A673 (cell line): ENCODE measurements around the gene LRRK1. TPM values are rescaled to one million over a fixed set of nuclear protein-coding genes. Genes with fewer than 3 reads are reported as not detected.

Source experiments
- BruUV-seq: library from RNA; stranded (reverse); fragments of 400-500 nt; replicated peaks from 2 replicates; lab custom pipeline; 2021; lab: Mats Ljungman, UMichigan
- CTCF ChIA-PET: fragments of 300-600 bp; sonication (Branson Sonifier 250); formaldehyde crosslinking; loops from one replicate; lab custom pipeline; 2022; ENCODE audit warnings: antibody characterized with exemption; lab: Charles Lee
- POLR2A ChIA-PET: fragments of 300-600 bp; sonication (Branson Sonifier 250); formaldehyde crosslinking; loops from one replicate; lab custom pipeline; 2022; ENCODE audit warnings: antibody characterized with exemption; ENCODE audit not compliant: low non-redundant PET; lab: Charles Lee
- DNase-seq: peaks from one replicate; pipeline ENCODE4 v3.0.0-alpha.2; 2015; ENCODE audit warnings: low spot score
- H3K27ac ChIP-seq: fragments of 200-600 bp; sonication (generic); 2 replicates; pipeline ENCODE4 v1.5.1; 2016; ENCODE audit warnings: mixed run types, low read depth, mild to moderate bottlenecking, mixed read lengths, antibody characterized with exemption, low read length; ENCODE audit not compliant: poor library complexity, severe bottlenecking
- H3K27me3 ChIP-seq: fragments of 200-600 bp; sonication (generic); replicated peaks from 2 replicates; pipeline ENCODE4 v1.6.1; 2017; ENCODE audit warnings: mixed run types, low read depth, mild to moderate bottlenecking, mixed read lengths, antibody characterized with exemption, low read length; ENCODE audit not compliant: insufficient read depth, poor library complexity
- H3K36me3 ChIP-seq: fragments of 200-600 bp; sonication (generic); 2 replicates; pipeline ENCODE4 v1.6.1; 2016; ENCODE audit warnings: mixed run types, mild to moderate bottlenecking, mixed read lengths, antibody characterized with exemption, low read length; ENCODE audit not compliant: insufficient read depth, poor library complexity, severe bottlenecking
- H3K4me1 ChIP-seq: fragments of 200-600 bp; sonication (generic); 2 replicates; pipeline ENCODE4 v1.6.1; 2017; ENCODE audit warnings: mixed run types, mild to moderate bottlenecking, mixed read lengths, antibody characterized with exemption, low read length; ENCODE audit not compliant: insufficient read depth, poor library complexity, severe bottlenecking
- H3K4me3 ChIP-seq: fragments of 200-600 bp; sonication (generic); 2 replicates; pipeline ENCODE4 v1.5.1; 2016; ENCODE audit warnings: low read depth, mixed run types, mild to moderate bottlenecking, mixed read lengths, low read length; ENCODE audit not compliant: poor library complexity, severe bottlenecking
- H3K9me3 ChIP-seq: fragments of 200-600 bp; sonication (generic); 2 replicates; pipeline ENCODE4 v1.6.1; 2016; ENCODE audit warnings: mixed run types, low read depth, mild to moderate bottlenecking, mixed read lengths, antibody characterized with exemption, low read length; ENCODE audit not compliant: poor library complexity, severe bottlenecking
- EZH2 ChIP-seq: fragments of 200-600 bp; sonication (generic); IDR thresholded peaks from 2 replicates; pipeline ENCODE4 v1.6.1; 2017; ENCODE audit warnings: borderline replicate concordance, low read depth, mild to moderate bottlenecking, mixed read lengths, antibody characterized with exemption, low read length; ENCODE audit not compliant: poor library complexity, severe bottlenecking
- intact Hi-C: fragments of 100-400 bp; cut with micrococcal nuclease; formaldehyde crosslinking; loops from one replicate; pipeline ENCODE4 v1.10.0; 2022; ENCODE audit not compliant: unreplicated experiment
- total RNA-seq: library from RNA; stranded (reverse); gene quantifications from 2 replicates; pipeline ENCODE4 v1.2.3, GENCODE V29; 2021
- TF ChIP-seq, protein P1 (sequence below): fragments of 300-800, 200-600 bp; sonication (generic); conservative IDR thresholded peaks from 2 replicates; pipeline ENCODE4 v1.5.1; 2017; ENCODE audit warnings: low read depth, mild to moderate bottlenecking, antibody characterized with exemption, low read length, moderate library complexity, mixed read lengths

LRRK1 gene
- total RNA-seq, 1 experiment from 2014 or later = 7.7 TPM

- CTCF ChIA-PET = interaction anchor here (0.6 to 1.0 kb wide), 2 partner anchors 10 to 241 kb away, joined by 3 to 5 read pairs; no protein-coding TSS in a partner anchor
- Histone ChIP-seq H3K36me3 (no peaks in the 10 kb centered on the region), H3K27ac (no peak overlapping the region), H3K9me3 (no peaks in the 10 kb centered on the region), H3K4me3 (no peak overlapping the region), H3K4me1 (no peaks in the 10 kb centered on the region), H3K27me3 (no peaks in the 10 kb centered on the region)
- DNase-seq = peak; percentile 39
- no TSS peak for BruUV-seq
- TF ChIP-seq, protein P1, sequence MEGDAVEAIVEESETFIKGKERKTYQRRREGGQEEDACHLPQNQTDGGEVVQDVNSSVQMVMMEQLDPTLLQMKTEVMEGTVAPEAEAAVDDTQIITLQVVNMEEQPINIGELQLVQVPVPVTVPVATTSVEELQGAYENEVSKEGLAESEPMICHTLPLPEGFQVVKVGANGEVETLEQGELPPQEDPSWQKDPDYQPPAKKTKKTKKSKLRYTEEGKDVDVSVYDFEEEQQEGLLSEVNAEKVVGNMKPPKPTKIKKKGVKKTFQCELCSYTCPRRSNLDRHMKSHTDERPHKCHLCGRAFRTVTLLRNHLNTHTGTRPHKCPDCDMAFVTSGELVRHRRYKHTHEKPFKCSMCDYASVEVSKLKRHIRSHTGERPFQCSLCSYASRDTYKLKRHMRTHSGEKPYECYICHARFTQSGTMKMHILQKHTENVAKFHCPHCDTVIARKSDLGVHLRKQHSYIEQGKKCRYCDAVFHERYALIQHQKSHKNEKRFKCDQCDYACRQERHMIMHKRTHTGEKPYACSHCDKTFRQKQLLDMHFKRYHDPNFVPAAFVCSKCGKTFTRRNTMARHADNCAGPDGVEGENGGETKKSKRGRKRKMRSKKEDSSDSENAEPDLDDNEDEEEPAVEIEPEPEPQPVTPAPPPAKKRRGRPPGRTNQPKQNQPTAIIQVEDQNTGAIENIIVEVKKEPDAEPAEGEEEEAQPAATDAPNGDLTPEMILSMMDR = peak; percentile 66
- no peak for TF ChIP-seq EZH2
- intact Hi-C loops = loop anchor here (5.0 kb wide), 1 partner anchor 70 kb away; no protein-coding TSS in a partner anchor
- POLR2A ChIA-PET = no interaction called here
Measured at GRCh38 chr15:101017093-101017754, 98.1 kb downstream of the LRRK1 start.

DNA sequence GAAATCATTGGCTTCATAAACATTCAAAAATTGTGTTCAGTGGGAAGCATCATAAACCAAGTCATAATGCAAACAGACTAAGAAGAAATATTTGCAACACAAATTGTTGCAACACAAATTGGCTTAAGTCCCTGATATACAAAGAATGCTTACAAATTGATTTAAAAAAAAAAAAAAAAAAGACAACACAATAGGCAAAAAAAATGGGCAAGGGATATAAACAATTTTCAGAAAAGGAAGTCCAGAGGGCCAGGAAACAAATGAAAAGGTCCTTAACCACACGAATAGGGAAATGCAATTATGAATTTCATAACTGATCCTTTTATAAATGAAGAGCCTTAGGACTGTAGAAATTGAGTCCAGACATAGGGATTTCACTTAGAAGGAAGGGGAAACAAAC is 98.9 kb downstream of the LRRK1 start:
- no peaks in the 10 kb centered on the region for H3K4me1 ChIP-seq
- H3K27ac ChIP-seq = no peak overlapping the region
- no peaks in the 10 kb centered on the region for H3K9me3 ChIP-seq
- ChIA-PET POLR2A (no interaction called here), CTCF (interaction anchor here (1.7 kb wide), 1 partner anchor 10 kb away, joined by 5 read pairs; no protein-coding TSS in a partner anchor)
- no peak overlapping the region for H3K4me3 ChIP-seq
- no peaks in the 10 kb centered on the region for H3K36me3 ChIP-seq
- no peaks in the 10 kb centered on the region for H3K27me3 ChIP-seq
- TF ChIP-seq EZH2 = no peak
- intact Hi-C loops = loop anchor here (5.0 kb wide), 1 partner anchor 69 kb away; no protein-coding TSS in a partner anchor
- BruUV-seq = no TSS peak
- DNase-seq = no peak

DNA sequence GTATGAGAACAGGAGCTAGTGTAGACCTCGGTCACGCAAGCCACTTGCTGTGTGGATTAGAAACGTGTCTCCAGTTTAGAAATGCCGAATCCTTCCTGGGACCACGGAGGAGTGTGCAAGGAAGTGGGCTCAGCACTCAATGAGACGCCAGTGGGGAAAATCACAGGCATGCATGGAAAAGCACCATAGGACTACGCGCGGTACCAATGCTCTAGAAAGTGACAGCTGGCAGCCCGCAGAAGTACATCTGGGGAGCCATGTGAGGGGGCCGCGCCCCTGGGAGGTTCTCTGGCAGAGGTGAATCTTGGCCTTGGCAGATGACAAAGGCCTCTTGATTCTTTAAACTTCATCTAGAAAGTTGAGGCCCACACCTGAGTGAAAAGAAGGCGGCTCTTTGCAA is 99.3 kb downstream of the LRRK1 start:
- POLR2A ChIA-PET = interaction anchor here (0.5 to 0.6 kb wide), 2 partner anchors 128 to 248 kb away, joined by 3 read pairs; no protein-coding TSS in a partner anchor
- H3K27ac ChIP-seq = no peak overlapping the region
- intact Hi-C loops = loop anchor here (5.0 kb wide), 1 partner anchor 69 kb away; no protein-coding TSS in a partner anchor

More for the DNA sequence above, 99.3 kb downstream of the LRRK1 start:
- TF ChIP-seq EZH2 = no peak
- TF ChIP-seq, protein P1 = no peak
- BruUV-seq = no TSS peak
- Histone ChIP-seq H3K4me3 (no peak overlapping the region), H3K36me3 (no peaks in the 10 kb centered on the region), H3K9me3 (no peaks in the 10 kb centered on the region), H3K4me1 (no peaks in the 10 kb centered on the region), H3K27me3 (no peaks in the 10 kb centered on the region)
- CTCF ChIA-PET = interaction anchor here (1.6 to 1.7 kb wide), 2 partner anchors 10 to 240 kb away, joined by 5 read pairs; no protein-coding TSS in a partner anchor
- no peak for DNase-seq
